ENCODE results near the gene TMEM59. TPM values are rescaled to one million over a fixed set of nuclear protein-coding genes. Genes with fewer than 3 reads are reported as not detected.

TMEM59 gene
- total and polyA plus RNA-seq, 2 of the 8 experiments (the other 6 are each of a cell fraction or from before 2014, with no cell fraction given) = 116 to 139 TPM

DNA sequence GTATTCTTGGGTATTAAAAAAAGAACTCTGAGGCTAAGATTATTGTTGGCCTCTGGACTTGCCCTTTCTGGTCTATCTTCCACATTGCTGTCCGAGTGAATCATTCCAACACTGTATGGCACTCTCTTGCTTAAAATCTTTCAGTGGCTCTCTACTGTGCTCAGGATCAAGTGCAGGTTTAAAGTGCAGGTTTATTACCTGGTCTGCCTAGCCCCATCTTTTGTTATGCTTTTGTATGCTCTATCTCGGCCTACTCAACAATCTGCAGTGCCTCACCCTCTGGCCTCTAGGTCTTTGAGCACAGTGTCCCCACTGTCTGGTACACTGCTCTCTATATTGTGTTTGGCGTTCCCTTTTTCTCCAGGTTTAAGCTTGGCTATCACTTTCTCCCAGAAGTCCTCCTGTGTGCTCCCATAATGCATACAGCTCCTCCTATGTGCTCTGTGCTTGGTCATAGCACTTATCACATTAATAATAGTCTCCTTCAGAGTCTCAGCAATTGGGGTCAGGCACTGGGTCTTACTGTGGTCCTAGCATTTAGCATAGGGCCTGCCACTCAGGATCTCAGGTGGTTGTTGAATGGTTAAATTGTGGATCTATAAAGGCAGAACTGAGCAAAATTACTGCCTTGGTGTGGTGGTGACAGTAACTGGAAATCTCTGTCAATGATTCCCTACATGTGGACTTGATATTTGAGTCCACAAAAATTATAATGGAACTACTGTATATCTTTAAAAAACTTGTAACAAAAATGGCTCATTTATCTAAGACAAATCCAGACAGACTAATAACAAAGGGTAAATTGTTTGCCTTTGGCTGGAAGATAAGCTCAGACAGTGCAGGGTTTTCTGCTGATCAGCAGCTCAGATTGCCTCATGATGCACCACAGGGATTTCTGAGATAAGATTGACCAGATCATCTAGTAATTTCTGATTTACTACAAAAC, 24.4 kb downstream of the TMEM59 start:
- Histone ChIP-seq H3K27me3 (replicated peaks in 1 of 4; ENCODE audit: control insufficient read depth in 3 of 4, extremely low read depth in 1 of 4, insufficient read depth in 3 of 4, low read length in 3 of 4) (no peaks in the 10 kb centered on the region), H3K4me2 (ENCODE audit: insufficient read depth in 1 of 2, low read depth in 2 of 2, low read length in 2 of 2) (no peak overlapping the region), H3K9ac (replicated peaks in 1 of 4; ENCODE audit: extremely low read depth in 1 of 4, low read depth in 3 of 4, low read length in 3 of 4) (no peak overlapping the region), H2BK12ac (ENCODE audit: low read depth, low read length) (no peak overlapping the region), H3K23me2 (ENCODE audit: low read depth, low read length) (no peaks in the 10 kb centered on the region), H3K79me1 (ENCODE audit: low read depth, low read length) (no peaks in the 10 kb centered on the region), H3K4ac (replicated peaks; ENCODE audit: insufficient read length, low read depth, low read length) (no peak overlapping the region), H4K20me1 (replicated peaks in 1 of 2; ENCODE audit: control insufficient read depth in 1 of 2, insufficient read depth in 2 of 2, low read length in 2 of 2) (no peaks in the 10 kb centered on the region), H4K91ac (replicated peaks; ENCODE audit: insufficient read length, low read length) (no peak overlapping the region), H4K5ac (ENCODE audit: insufficient read length, low read depth, low read length) (no peak overlapping the region), H3K79me2 (ENCODE audit: control insufficient read depth in 1 of 2, insufficient read depth in 2 of 2, low read length in 2 of 2) (no peaks in the 10 kb centered on the region), H3K18ac (ENCODE audit: extremely low read depth, low read length) (no peak overlapping the region), H3K56ac (replicated peaks; ENCODE audit: insufficient read length, low read depth, low read length) (no peak overlapping the region), H2BK120ac (replicated peaks; ENCODE audit: low read depth, low read length) (no peak overlapping the region), H2BK15ac (ENCODE audit: low read length) (no peak overlapping the region), H3K23ac (ENCODE audit: insufficient read length) (no peak overlapping the region), H2AK5ac (ENCODE audit: low read depth, low read length) (no peak overlapping the region), H3K36me3 (ENCODE audit: control insufficient read depth in 2 of 4, insufficient read depth in 4 of 4, low read length in 3 of 4) (peaks cover 0 to 15% (median 5%) of the 10 kb centered on the region in 4 experiments; a peak in 3 of 8 replicates), H3K27ac (ENCODE audit: low read depth, low read length) (no peak overlapping the region), H2AFZ (ENCODE audit: low read length) (no peak overlapping the region), H2BK5ac (ENCODE audit: low read depth, low read length) (no peak overlapping the region), H3K4me3 (ENCODE audit: extremely low read depth in 1 of 4, insufficient read depth in 2 of 4, low read depth in 3 of 4, low read length in 4 of 4) (no peak overlapping the region), H3K14ac (ENCODE audit: insufficient read length) (no peak overlapping the region), H4K8ac (ENCODE audit: extremely low read depth, insufficient read depth, low read length) (no peak overlapping the region), H3K4me1 (replicated peaks in 1 of 4; ENCODE audit: control insufficient read depth in 3 of 4, insufficient read depth in 4 of 4, low read length in 3 of 4) (no peaks in the 10 kb centered on the region), H3K9me3 (ENCODE audit: insufficient read depth in 2 of 2, low read depth in 1 of 2, low read length in 1 of 2) (no peaks in the 10 kb centered on the region), H2BK20ac (ENCODE audit: low read length) (no peak overlapping the region)
- CTCF ChIA-PET (ENCODE audit: partially characterized antibody) = interaction anchor here (0.6 to 1.4 kb wide), 3 partner anchors 14 to 37 kb away, joined by 3 to 5 read pairs (median 3); no protein-coding TSS in a partner anchor
- no peak for FAIRE-seq
- DNase-seq (ENCODE audit: low read depth in 1 of 2, low spot score in 2 of 2) = no peak
- WGBS, 2 experiments (ENCODE audit: extremely low coverage in 1 of 2, insufficient coverage in 1 of 2, insufficient read length in 1 of 2, insufficient replicate concordance in 2 of 2, low coverage in 1 of 2, low lambda C conversion rate in 2 of 2, missing lambda C conversion rate in 1 of 2) = 85% methylated on average over 3 of the region's 3 CpGs; no CpG with 5 or more reads in 1 of the 2 experiments
- POLR2A ChIA-PET (ENCODE audit: partially characterized antibody) = interaction anchor here (0.7 kb wide), 1 partner anchor 15 kb away, joined by 3 read pairs; no protein-coding TSS in a partner anchor
- no peak for TF ChIP-seq SP4 (IDR thresholded peaks at IDR 0.05; ENCODE audit: low read length)
- no peak for TF ChIP-seq BCL11A (IDR thresholded peaks at IDR 0.05; ENCODE audit: low read depth in 2 of 2, low read length in 2 of 2)
- TF ChIP-seq RBBP5 (IDR thresholded peaks at IDR 0.05; ENCODE audit: borderline replicate concordance, low read depth, low read length) = no peak
- TF ChIP-seq, protein P1, sequence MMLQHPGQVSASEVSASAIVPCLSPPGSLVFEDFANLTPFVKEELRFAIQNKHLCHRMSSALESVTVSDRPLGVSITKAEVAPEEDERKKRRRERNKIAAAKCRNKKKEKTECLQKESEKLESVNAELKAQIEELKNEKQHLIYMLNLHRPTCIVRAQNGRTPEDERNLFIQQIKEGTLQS (IDR thresholded peaks at IDR 0.05; ENCODE audit: insufficient read depth, low read depth, low read length) = no peak
- TF ChIP-seq POLR2A (IDR thresholded peaks at IDR 0.05; ENCODE audit: control extremely low read depth in 1 of 2, low read depth in 2 of 2, low read length in 2 of 2) = no peak
- TF ChIP-seq SRF (IDR thresholded peaks at IDR 0.05; ENCODE audit: low read depth, low read length) = no peak
- no peak for TF ChIP-seq SP1 (IDR thresholded peaks at IDR 0.05; ENCODE audit: low read depth, low read length)
- no peak for TF ChIP-seq ZNF274 (IDR thresholded peaks at IDR 0.05; ENCODE audit: borderline replicate concordance, extremely low read depth, low read length)
- no peak for TF ChIP-seq CHD1 (IDR thresholded peaks at IDR 0.05; ENCODE audit: low read depth, low read length)
- TF ChIP-seq TCF12 (IDR thresholded peaks at IDR 0.05; ENCODE audit: low read depth, low read length) = no peak
- no peak for TF ChIP-seq KDM5A (IDR thresholded peaks at IDR 0.05; ENCODE audit: low read length)
- TF ChIP-seq TBP (IDR thresholded peaks at IDR 0.05; ENCODE audit: low read depth, low read length) = no peak
- no peak for TF ChIP-seq FOSL1 (IDR thresholded peaks at IDR 0.05; ENCODE audit: insufficient read depth, low read depth, low read length)
